ENCODE results near the gene OR13A1.
"Not testable (repeated sequence)": the region's sequence is repeated elsewhere in the genome, so short reads cannot be mapped to it uniquely, and the experiment has no call there.

Gene OR13A1

GRCh38 chr10:45340420-45340819 is 25.0 kb upstream of the OR13A1 start:
- DNase-seq (ENCODE audit: extremely low read depth, insufficient read length); H3K4me3 ChIP-seq (replicated peaks; ENCODE audit: low read depth, low read length); H3K36me3 ChIP-seq (ENCODE audit: control insufficient read depth, insufficient read depth, low read length); H3K27me3 ChIP-seq (replicated peaks; ENCODE audit: control insufficient read depth, insufficient read depth, low read length): not testable (repeated sequence)

GRCh38 chr10:45339894-45340293 is 24.5 kb upstream of the OR13A1 start:
- Histone ChIP-seq H3K4me3 (replicated peaks; ENCODE audit: low read depth, low read length) (no peak overlapping the region), H3K36me3 (ENCODE audit: control insufficient read depth, insufficient read depth, low read length) (no peaks in the 10 kb centered on the region), H3K27me3 (replicated peaks; ENCODE audit: control insufficient read depth, insufficient read depth, low read length) (no peaks in the 10 kb centered on the region)
- no peak for TF ChIP-seq CTCF (IDR thresholded peaks at IDR 0.05; ENCODE audit: insufficient read depth, low read length, poor library complexity, severe bottlenecking)
- DNase-seq (ENCODE audit: extremely low read depth, insufficient read length): no peak

DNA sequence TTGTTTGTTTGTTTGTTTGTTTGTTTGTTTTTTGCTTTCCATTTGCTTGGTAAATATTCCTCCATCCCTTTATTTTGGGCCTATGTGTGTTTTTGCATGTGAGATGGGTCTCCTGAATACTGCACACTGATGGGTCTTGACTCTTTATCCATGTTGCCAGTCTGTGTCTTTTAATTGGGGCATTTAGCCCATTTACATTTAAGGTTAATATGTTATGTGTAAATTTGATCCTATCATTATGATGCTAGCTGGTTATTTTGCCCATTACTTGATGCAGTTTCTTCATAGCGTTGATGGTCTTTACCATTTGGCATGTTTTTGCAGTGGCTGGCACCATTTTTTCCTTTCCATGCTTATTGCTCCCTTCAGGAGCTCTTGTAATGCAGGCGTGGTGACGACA is 16.4 kb upstream of the OR13A1 start:
- H3K36me3 ChIP-seq (ENCODE audit: control insufficient read depth, insufficient read depth, low read length); H3K4me3 ChIP-seq (replicated peaks; ENCODE audit: low read depth, low read length); H3K27me3 ChIP-seq (replicated peaks; ENCODE audit: control insufficient read depth, insufficient read depth, low read length); DNase-seq (ENCODE audit: extremely low read depth, insufficient read length): not testable (repeated sequence)

DNA sequence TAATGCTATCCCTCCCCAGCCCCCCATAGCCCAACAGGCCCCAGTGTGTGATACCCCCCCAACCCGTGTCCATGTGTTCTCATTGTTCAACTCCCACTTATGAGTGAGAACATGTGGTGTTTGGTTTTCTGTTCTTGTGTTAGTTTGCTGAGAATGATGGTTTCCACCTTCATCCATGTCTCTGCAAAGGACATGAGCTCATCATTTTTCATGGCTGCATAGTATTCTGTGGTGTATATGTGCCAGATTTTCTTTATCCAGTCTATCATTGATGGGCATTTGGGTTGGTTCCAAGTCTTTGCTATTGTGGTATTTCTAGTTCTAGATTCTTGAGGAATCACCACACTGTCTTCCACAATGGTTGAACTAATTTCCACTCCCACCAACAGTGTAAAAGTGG is 11.5 kb upstream of the OR13A1 start:
- not testable (repeated sequence) for H3K27me3 ChIP-seq (replicated peaks; ENCODE audit: control insufficient read depth, insufficient read depth, low read length); H3K36me3 ChIP-seq (ENCODE audit: control insufficient read depth, insufficient read depth, low read length); H3K4me3 ChIP-seq (replicated peaks; ENCODE audit: low read depth, low read length); DNase-seq (ENCODE audit: extremely low read depth, insufficient read length)

GRCh38 chr10:45325116-45325515 is 9.7 kb upstream of the OR13A1 start:
- DNase-seq (ENCODE audit: extremely low read depth, insufficient read length): no peak
- H3K36me3 ChIP-seq (ENCODE audit: control insufficient read depth, insufficient read depth, low read length): no peaks in the 10 kb centered on the region
- no peak for TF ChIP-seq CTCF (IDR thresholded peaks at IDR 0.05; ENCODE audit: insufficient read depth, low read length, poor library complexity, severe bottlenecking)
- H3K27me3 ChIP-seq (replicated peaks; ENCODE audit: control insufficient read depth, insufficient read depth, low read length): no peaks in the 10 kb centered on the region
- no peak overlapping the region for H3K4me3 ChIP-seq (replicated peaks; ENCODE audit: low read depth, low read length)

GRCh38 chr10:45319702-45320101 is 4.3 kb upstream of the OR13A1 start:
- no peaks in the 10 kb centered on the region for H3K36me3 ChIP-seq (ENCODE audit: control insufficient read depth, insufficient read depth, low read length)
- TF ChIP-seq CTCF (IDR thresholded peaks at IDR 0.05; ENCODE audit: insufficient read depth, low read length, poor library complexity, severe bottlenecking): no peak
- H3K4me3 ChIP-seq (replicated peaks; ENCODE audit: low read depth, low read length): no peak overlapping the region
- H3K27me3 ChIP-seq (replicated peaks; ENCODE audit: control insufficient read depth, insufficient read depth, low read length): no peaks in the 10 kb centered on the region
- no peak for DNase-seq (ENCODE audit: extremely low read depth, insufficient read length)

GRCh38 chr10:45313264-45313873 is 2.0 kb downstream of the OR13A1 start:
- TF ChIP-seq CTCF (IDR thresholded peaks at IDR 0.05; ENCODE audit: insufficient read depth, low read length, poor library complexity, severe bottlenecking): no peak
- Histone ChIP-seq H3K36me3 (ENCODE audit: control insufficient read depth, insufficient read depth, low read length) (no peaks in the 10 kb centered on the region), H3K4me3 (replicated peaks; ENCODE audit: low read depth, low read length) (no peak overlapping the region), H3K27me3 (replicated peaks; ENCODE audit: control insufficient read depth, insufficient read depth, low read length) (no peaks in the 10 kb centered on the region)
- no peak for DNase-seq (ENCODE audit: extremely low read depth, insufficient read length)

All from GM06990 (cell line).